GF-D8 (cell line): Measurements from ENCODE around the gene MADCAM1.
"Not testable (repeated sequence)": the region's sequence is repeated elsewhere in the genome, so short reads cannot be mapped to it uniquely, and the experiment has no call there.

Experiments used
- DNase-seq: peaks from one replicate; lab custom pipeline; 2025; lab: John Stamatoyannopoulos, UW

MADCAM1 gene

GRCh38 chr19:465056-465816 is 31.1 kb upstream of the MADCAM1 start:
- DNase-seq, result no peak

DNA sequence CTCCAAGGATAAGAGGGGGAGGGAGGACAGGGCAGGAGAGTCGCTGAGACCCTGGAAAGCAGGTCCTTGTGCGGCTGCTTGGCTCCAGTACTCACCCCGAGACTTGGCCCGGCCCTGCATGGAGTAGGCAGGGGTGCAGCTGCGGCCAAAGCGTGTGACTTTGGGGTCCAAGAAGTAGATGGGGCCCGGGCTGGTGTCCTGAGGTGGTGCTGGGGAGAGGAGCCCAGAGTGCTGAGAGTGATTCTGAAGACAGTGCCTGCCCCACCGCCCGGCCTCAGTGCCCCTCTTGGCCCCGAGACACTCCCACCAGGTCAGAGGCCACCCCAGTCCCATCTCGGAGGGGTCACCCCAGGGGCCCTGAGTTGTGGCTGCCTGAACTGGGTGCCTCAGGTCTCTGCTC is 28.7 kb upstream of the MADCAM1 start:
- no peak for DNase-seq

DNA sequence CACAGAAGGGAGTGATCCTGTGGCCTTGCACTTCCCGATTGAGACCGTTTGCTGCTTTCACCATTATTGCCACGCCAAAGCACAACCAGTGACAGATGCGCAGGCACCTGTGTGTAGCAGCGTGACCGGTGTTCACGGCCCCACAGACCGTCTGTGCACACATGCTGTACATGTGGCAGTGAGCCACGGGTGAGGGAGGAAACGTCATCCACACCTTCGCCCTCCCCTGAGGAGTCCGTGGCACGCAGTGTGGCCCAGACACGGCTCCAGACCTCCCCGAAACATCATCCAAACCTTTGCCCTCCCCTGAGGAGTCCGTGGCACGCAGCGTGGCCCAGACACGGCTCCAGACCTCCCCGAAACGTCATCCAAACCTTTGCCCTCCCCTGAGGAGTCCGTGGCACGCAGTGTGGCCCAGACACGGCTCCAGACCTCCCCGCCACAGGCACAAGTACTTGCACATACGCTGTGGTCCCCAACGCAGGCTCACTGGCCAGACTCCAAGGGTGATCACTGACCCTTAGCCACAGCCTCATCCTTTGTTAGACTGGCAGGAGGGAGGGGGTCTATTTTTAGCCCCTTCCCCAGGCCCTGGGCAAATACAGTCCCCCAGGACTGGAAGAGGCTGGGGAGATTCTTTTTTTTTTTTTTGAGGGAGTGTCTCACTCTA is 27.6 kb upstream of the MADCAM1 start:
- no peak for DNase-seq

DNA sequence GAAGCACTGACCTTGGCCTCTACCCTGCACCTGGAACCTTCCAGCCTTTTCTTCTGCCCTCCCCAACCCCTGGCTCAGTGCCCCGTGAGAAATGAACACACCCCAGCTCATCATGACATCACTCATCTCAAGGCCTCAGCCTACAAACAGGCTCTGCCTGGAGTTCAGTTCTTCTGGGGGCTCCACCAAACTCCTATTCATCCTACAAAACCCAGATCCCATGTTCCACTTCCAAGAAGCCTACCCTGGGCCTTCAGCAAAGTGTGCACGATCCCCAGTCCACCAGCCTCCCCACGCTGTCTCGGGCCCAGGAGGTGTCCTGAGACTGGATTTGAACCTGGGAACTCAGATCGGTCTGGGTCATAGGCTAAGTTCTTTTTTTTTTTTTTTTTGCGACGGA is 26.5 kb upstream of the MADCAM1 start:
- no peak for DNase-seq

DNA sequence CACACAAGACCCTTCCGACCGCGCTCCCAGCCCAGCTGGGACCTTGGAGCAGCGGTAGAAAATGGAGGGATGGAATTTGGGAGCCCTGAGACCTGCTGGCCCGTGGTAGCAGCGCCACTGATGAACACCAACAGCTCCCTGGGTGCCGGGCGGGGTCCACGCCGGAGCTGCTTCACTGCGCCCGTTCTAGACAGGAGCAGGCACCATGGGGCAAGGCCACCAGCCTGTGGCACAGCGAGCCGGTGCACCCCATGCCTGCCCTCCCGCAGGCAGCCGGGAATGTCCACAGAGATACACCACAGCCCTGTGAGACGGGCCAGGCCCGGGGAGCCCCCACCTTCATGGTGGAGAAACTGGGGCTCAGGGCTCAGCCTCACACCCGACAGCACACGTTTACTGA is 25.6 kb upstream of the MADCAM1 start:
- no peak for DNase-seq

DNA sequence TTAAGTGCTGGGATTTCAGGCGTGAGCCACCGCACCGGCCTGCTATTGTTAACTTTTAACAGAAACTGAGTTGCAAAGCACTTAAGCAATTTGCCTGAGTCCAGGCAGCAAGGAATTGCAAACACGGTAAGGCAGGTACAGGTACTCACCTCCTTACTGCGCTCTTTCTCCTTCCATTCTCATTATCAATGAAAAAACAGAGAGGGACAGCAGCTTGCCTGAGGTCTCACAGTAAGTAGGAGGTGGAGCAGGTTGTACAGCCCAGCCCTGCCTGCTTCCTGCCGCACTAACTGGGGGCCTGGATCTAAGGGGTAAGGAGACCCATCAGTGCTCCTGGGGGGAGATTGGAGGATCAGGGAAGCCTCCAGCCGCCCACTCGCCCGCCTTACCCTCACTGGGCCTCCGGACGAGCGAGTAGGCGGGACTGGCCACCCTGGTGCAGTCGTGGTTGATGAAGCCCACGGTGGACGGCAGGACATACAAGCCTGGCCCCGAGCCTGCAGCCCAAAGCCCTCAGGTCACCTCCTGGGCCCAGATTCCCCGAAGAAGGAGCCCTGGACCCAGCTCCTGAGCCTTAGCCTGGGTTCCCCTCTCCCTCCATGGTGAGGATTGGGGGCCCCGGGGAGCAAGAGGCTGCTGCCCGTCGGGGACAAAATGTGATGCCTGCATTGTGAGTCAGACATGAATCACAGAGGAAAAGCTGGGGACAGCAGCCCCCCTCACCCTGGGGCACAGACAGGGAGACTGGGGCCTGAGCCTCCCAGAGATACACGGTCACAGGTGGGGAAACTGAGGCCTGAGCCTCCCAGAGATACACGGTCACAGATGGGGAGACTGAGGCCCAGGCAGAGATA is 24.1 kb upstream of the MADCAM1 start:
- no peak for DNase-seq

DNA sequence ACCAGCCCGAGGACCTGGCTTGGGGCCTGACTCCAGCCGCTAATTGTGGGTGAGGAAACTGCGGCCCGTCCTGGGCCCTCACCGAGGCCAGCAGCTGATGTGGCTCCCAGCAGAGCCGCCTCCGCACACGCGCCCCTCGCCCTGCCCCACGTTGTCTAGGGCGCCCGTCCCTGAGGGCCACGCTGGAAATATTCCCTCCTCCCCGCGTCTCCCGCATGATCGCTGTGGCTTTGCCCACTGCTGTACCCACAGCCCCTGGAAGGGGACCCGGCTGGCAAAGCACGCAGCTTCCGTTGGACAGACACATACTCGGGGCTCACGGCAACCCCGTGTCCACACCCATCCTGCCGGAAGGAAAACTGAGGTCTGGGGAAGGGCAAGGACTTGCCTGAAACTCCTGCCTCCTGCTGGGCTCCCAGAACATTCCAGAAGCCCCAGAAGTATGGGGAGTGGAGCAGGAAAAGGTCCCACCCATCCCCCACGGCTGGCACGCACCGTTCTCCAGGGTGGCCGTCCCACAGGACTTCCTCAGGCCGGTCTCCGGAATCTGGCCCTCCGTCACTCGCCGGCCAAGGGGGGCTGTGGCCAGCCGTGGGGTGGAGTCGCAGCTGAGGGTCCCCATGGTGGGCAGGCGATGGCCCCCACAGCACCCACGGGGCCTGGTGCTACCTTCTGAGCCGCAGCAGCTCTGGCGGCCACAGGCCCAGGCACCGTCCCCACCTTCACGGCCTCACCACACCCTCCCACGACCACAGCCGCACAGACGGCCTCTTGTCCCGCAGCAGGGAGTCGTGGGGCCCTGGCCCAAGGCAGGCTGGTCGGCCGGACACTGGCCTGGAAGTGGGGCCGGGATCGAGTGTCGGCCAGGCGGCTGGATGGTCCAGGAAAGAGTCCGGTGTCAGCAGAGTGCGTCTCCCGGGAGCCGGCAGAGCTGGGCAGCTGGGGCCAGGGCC is 21.9 kb upstream of the MADCAM1 start:
- no peak for DNase-seq

DNA sequence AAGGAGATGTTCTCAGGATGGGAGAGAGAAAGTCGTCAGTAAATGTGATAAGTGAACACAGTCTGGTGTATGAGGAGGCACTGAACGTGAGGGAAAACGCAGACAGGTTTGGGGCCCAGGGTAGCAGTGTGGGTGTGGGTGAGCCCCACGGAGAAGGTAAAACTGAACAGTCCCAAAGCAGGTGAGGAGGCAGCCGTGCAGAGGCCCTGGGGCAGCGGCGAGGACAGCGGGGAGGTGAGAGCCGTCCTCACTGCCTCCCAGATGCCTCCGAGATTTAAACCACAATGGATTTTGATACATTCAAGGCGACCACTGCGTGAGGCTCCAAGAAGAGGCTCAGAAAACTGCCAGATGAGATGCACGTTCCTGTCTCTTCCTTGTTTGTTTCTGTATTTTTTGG is 20.9 kb upstream of the MADCAM1 start:
- no peak for DNase-seq

GRCh38 chr19:478236-478903 is 17.9 kb upstream of the MADCAM1 start:
- DNase-seq, result no peak

- no peak for DNase-seq
Observed at GRCh38 chr19:478976-479375, 17.3 kb upstream of the MADCAM1 start.

- peak; percentile 0 for DNase-seq
Observed at GRCh38 chr19:480016-480855, 16.1 kb upstream of the MADCAM1 start.

DNA sequence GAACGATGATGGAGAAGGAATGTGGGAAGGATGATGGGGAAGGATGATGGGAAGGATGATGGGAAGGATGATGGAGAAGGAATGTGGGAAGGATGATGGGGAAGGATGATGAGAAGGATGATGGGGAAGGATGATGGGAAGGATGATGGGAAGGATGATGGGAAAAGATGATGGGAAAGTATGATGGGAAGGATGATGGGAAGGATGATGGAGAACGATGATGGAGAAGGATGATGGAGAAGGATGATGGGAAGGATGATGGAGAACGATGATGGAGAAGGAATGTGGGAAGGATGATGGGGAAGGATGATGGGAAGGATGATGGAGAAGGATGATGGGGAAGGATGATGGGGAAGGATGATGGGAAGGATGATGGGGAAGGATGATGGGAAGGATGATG is 15.2 kb upstream of the MADCAM1 start:
- DNase-seq, result not testable (repeated sequence)

DNA sequence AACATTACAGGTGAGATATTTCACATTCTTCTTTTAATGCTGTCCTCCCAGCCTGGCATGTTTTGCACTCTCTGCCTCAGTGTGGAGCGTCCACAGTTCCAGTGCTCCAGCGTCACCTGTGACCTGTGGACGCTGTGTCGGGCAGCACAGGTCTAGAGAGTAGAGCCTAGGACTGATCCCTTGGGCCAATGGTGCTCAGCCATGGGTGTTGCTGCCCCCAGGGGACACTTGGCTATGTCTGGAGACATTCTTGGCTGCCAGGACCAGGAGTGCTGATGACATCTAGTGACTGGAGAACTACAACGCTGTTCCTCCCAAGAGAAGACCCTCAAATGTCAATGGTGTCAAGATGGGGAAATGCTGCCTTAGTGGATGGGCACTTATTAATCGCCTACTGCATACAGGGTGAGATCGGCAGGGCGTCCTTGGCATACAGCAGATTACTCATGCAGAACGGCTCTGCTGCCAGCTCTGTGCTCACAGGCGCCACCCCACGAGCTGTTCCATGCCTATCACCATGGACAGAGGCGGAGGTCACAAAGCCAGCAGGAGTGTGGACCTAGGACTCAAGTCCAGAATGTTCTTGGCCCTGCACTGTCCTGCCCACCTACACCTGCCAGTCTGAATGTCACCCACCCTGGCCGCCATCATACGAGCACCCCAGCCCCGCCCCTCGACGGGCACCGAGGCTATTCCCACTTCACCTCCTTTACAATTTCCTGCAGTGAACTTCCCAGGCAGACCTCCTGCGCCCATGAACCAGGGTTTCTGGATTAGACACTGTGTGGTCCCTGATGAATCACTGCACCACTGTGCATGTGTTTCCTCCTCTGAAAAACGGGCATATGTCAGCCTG is 13.9 kb upstream of the MADCAM1 start:
- no peak for DNase-seq

- DNase-seq, result no peak
Observed at GRCh38 chr19:483332-484072, 12.8 kb upstream of the MADCAM1 start.

- DNase-seq, result no peak
Observed at GRCh38 chr19:484494-484893, 11.8 kb upstream of the MADCAM1 start.

GRCh38 chr19:485077-485476 is 11.2 kb upstream of the MADCAM1 start:
- no peak for DNase-seq

DNA sequence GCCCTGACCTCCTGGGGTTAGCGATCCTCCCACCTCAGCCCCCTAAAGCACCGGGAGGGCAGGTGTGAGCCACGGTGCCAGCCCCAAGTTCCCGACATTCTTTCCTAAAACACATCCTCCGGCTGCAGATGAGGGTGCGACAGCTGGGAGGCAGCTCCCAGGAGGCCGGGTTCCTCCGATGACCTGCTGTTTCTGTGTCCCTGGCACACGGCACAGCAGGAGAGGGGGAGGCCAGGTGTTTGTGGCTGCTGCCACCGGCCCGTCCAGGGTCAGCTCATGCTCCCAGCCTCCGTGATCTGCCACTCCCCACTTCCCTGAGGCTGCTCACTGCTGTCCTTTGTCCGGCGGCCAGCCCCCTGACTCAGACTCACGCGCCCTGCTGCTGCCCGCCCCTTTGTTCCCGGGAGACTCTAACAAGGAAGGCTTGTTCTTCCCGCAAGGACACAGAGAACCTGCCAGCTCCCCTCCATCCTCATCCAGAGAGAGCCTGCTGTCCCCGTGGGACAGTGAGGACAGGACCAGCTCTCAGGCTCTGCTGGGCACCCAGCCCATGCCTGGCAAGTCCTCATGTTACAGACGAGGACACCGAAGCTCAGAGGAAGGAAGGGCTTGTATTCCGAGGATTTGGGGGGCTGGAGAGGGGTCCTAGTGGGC is 10.6 kb upstream of the MADCAM1 start:
- DNase-seq, result no peak
